Measurements from ENCODE around the gene LYRM9.
"Not testable (repeated sequence)": the region's sequence is repeated elsewhere in the genome, so short reads cannot be mapped to it uniquely, and the experiment has no call there.

Gene LYRM9

DNA sequence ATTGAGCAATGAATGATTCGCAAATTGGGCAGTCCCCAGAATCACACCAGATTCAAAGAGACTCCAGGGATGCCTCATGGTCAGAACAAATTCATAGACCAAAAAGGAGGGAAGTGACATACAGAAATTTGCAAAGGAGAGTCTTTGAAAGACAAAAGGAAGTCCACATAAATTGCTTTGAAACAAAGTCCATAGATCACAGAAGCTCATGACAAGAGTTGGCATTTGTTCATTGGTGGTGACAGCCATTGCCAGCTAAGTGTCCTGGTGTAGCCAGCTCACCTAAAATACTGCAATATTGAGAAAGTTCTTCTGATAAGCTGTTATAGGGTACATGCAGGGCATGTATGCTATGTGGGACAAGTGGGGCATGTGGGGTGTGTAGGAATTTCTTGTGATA, 55.4 kb downstream of the LYRM9 start:
- not testable (repeated sequence) for DNase-seq

DNA sequence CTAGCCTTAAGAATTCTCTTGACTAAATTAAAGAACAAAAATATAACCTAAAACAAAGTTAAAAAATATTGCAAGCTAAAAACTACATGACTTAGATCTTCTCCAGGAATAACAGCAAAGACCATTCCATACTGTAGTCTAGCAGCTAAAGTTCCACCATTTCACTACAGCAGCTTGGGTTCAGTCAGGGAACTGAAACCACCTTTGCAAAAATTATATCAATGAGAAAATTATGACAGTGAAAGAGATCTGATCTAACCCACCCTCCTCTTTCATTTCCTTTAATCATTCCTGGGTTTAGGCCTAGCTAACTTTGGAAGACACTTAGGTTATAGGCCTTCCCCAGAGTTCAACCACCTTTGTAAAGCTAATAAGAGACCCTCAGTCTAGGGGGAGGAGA, 56.5 kb downstream of the LYRM9 start:
- no peak for DNase-seq

DNA sequence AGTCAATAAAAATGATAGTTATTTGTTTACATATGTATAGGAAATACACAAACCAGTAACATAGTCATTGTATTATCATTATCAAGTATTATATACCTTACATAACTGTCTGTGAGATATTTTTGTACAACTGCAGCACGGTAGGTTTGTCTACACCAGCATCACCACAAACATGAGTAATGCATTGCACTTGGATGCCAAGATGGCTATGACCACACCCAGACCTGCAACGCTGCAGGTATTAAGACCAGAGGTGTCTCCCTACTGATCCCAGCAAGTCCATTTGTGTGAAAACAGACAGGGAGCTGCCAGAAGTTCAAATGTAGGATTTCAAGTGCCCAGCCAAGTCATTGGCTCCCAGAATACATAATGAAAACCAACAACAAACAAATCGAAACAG, 58.6 kb downstream of the LYRM9 start:
- no peak for DNase-seq

DNA sequence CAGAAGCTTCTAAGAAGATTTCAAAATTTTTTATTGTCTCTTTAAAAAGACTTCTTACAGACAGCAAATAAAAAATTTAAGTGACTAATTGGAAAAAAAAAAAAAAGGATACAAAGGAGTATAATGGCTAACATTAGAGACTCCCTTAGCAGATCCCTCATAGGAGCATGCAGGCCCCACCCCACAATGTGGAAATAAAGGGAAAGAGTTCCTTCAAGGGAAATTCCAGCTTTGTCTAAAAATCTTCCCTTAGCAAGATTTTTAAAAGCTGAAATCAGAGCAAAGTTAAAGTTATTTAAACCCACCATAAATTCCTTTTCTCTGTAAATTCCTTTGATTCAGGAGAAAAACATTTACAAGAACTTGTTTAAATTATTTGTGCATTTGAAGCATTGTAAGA, 60.3 kb downstream of the LYRM9 start:
- no peak for DNase-seq

DNA sequence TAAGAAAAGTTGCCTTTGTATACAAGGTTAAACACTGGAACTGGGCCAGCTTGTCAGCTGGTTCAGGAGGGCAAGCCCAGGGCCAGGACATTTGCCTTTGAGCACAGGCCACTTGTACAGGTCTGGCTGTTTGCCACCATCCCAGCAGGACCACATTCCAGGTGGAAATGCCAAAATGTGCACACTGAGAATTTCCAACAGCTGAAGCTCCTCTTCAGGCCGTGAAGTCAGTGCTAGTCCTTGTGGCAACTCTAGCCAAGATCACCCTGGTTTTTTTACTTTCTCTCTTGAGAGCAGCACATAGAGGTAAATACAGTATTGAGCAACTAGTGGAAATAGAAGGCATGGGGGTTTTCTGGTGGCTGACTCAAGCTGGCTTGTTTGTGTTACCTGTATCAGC, 63.3 kb downstream of the LYRM9 start:
- DNase-seq, result not testable (repeated sequence)

DNA sequence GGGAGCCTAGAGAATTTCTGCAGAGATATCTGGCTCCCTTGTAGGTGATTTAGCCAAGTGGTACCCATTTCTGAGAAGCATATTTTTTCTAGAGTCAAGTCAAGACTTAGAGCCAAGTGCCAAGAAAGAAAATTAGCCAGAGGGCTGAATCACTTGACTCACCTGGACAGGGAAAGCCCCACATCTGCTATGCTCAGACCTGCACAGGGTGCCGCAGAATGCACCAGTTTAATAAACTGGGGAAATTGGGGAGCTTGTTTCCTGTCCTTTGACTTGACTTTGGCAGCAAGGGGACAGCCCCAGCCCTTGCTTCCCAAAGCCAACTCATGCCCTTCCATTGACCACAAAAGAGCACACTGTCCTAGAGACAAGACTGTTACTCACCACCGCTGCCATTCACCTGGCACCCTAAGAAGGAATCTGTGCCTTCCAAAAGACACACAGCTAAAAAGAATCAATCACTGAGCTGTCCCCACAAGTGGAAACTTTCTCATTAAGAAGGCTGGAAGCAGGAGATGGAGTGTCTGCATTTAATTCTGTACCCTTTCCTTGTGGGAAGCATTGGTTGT, 63.9 kb downstream of the LYRM9 start:
- DNase-seq, result not testable (repeated sequence)
